ENCODE measurements around the gene UBFD1. TPM values are rescaled to one million over a fixed set of nuclear protein-coding genes. Genes with fewer than 3 reads are reported as not detected.

Gene UBFD1
- total RNA-seq, 6 donors from 2014 or later = 30.2 to 145 (median 62.8) TPM

GRCh38 chr16:23530062-23530461 is 27.5 kb upstream of the UBFD1 start:
- no peak for TF ChIP-seq POLR2AphosphoS5 (IDR thresholded peaks at IDR 0.05)
- TF ChIP-seq POLR2A (IDR thresholded peaks at IDR 0.05) = no peak
- no peak for TF ChIP-seq EP300 (IDR thresholded peaks at IDR 0.05)
- TF ChIP-seq CTCF (IDR thresholded peaks at IDR 0.05) = no peak
- Histone ChIP-seq H3K36me3 (peaks cover 4 to 83% (median 50%) of the 10 kb centered on the region in 4 donors), H3K27ac (no peak overlapping the region), H3K9me3 (no peaks in the 10 kb centered on the region), H3K27me3 (no peaks in the 10 kb centered on the region), H3K4me1 (no peaks in the 10 kb centered on the region), H3K4me3 (no peak overlapping the region)
- no peak for DNase-seq
- WGBS, 2 donors = 93 to 95% methylated on average over 5 of the region's 5 CpGs
- no peak for ATAC-seq (ENCODE audit: low FRiP score in 2 of 2)

- WGBS, 2 donors = 100% methylated on average over 1 of the region's 1 CpG
- Histone ChIP-seq H3K4me3 (no peak overlapping the region), H3K27me3 (no peaks in the 10 kb centered on the region), H3K9me3 (no peaks in the 10 kb centered on the region), H3K36me3 (peaks cover 4 to 72% (median 52%) of the 10 kb centered on the region in 4 donors), H3K27ac (no peak overlapping the region), H3K4me1 (no peaks in the 10 kb centered on the region)
- no peak for DNase-seq
- TF ChIP-seq POLR2A (IDR thresholded peaks at IDR 0.05) (no peak), EP300 (IDR thresholded peaks at IDR 0.05) (no peak)
- no peak for ATAC-seq (ENCODE audit: low FRiP score in 2 of 2)
Measured at GRCh38 chr16:23532448-23532847, 25.1 kb upstream of the UBFD1 start.

GRCh38 chr16:23534868-23535860 is 22.4 kb upstream of the UBFD1 start:
- peaks cover 4 to 62% (median 37%) of the 10 kb centered on the region in 4 donors for H3K36me3 ChIP-seq
- TF ChIP-seq EP300 (IDR thresholded peaks at IDR 0.05) (no peak), POLR2AphosphoS5 (IDR thresholded peaks at IDR 0.05) (no peak), CTCF (IDR thresholded peaks at IDR 0.05) (no peak), POLR2A (IDR thresholded peaks at IDR 0.05) (no peak)

GRCh38 chr16:23535901-23536300 is 21.6 kb upstream of the UBFD1 start:
- peaks cover 0 to 5% (median 0%) of the 10 kb centered on the region in 4 donors for H3K4me1 ChIP-seq
- no peak overlapping the region for H3K4me3 ChIP-seq
- TF ChIP-seq POLR2A (IDR thresholded peaks at IDR 0.05) (no peak), EP300 (IDR thresholded peaks at IDR 0.05) (no peak)
- ATAC-seq (ENCODE audit: low FRiP score in 2 of 2) (no peak), DNase-seq (no peak)
- no peaks in the 10 kb centered on the region for H3K9me3 ChIP-seq
- WGBS, 2 donors = 93 to 100% methylated on average over 1 to 2 of the region's 2 CpGs
- no peaks in the 10 kb centered on the region for H3K27me3 ChIP-seq
- H3K36me3 ChIP-seq = peaks cover 4 to 60% (median 35%) of the 10 kb centered on the region in 4 donors
- H3K27ac ChIP-seq = no peak overlapping the region

More at GRCh38 chr16:23534868-23535860, 22.4 kb upstream of the UBFD1 start:
- Histone ChIP-seq H3K9me3 (no peaks in the 10 kb centered on the region), H3K27me3 (no peaks in the 10 kb centered on the region), H3K4me1 (no peaks in the 10 kb centered on the region), H3K4me3 (no peak overlapping the region), H3K27ac (no peak overlapping the region)
- peak in 1 of 2 donors; percentile 58 for DNase-seq
- peak in 1 of 2 donors; percentile 38 for ATAC-seq (ENCODE audit: low FRiP score in 2 of 2)
- 96 to 97% methylated on average over 8 to 19 of the region's 19 CpGs for WGBS, 2 donors

- TF ChIP-seq POLR2A (IDR thresholded peaks at IDR 0.05) (no peak), CTCF (IDR thresholded peaks at IDR 0.05) (no peak), POLR2AphosphoS5 (IDR thresholded peaks at IDR 0.05) (no peak), EP300 (IDR thresholded peaks at IDR 0.05) (no peak)
- Histone ChIP-seq H3K9me3 (no peaks in the 10 kb centered on the region), H3K27ac (no peak overlapping the region), H3K36me3 (peaks cover 4 to 59% (median 26%) of the 10 kb centered on the region in 4 donors), H3K4me3 (no peak overlapping the region), H3K4me1 (peaks cover 0 to 5% (median 0%) of the 10 kb centered on the region in 4 donors), H3K27me3 (no peaks in the 10 kb centered on the region)
- ATAC-seq (ENCODE audit: low FRiP score in 2 of 2) = no peak
- 70 to 83% methylated on average over 3 of the region's 3 CpGs for WGBS, 2 donors
- no peak for DNase-seq
Measured at GRCh38 chr16:23537390-23537789, 20.1 kb upstream of the UBFD1 start.

All from upper lobe of left lung (tissue), 6 donors.